ENCODE data around the gene ZFHX3. TPM values are rescaled to one million over a fixed set of nuclear protein-coding genes. Genes with fewer than 3 reads are reported as not detected.
A peak's percentile ranks its signal among the peaks of the same experiment; 100 is the strongest.

Gene ZFHX3
- total RNA-seq, 6 experiments from 2014 or later: 14.5 to 25.8 (median 15.8) TPM

DNA sequence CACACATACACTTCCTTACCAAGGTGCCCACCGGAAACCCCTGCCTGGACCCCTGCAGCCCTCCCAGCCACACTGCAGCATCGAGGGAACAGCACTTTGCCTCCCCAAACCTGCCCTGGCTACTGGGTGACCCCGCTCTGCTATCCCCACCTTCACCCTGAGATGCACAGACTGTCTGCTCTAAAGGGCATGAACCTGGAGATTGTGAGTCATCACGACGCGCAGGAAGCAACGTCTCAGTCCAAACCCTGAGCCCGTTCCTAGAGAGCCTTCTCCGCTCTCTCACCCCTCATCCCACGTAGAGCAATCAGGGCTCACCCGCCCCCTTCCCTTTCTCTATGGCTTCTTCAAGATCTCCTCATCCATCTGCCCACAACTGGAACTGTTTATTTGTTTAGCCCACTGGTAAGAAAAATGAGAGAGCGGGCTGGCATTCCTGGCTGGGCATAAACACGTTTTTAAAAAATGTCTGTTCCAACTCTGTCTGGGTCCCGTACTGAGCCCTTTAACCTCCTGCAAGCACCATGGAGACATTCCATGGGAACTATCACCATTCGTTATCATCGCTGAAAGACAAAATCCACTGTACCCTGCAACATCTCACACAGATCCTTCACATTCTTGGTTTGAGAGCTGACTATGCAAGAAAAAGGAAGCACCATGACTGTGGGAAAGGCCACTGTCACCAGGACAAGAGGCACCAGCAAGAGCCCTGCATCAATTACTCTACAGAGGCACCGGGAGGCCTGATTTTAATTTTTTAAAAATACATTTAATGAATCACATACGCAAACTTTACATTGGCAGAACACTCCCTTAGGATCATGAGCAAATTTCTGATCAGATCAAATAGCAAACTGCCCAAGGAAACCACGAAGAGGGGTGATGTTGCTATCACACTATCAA lies 28.2 kb downstream of the ZFHX3 start:
- peaks cover 72% of the 10 kb centered on the region for H3K4me1 Mint-ChIP-seq (ENCODE audit: low read depth)
- H3K4me3 Mint-ChIP-seq: peak overlapping the region; percentile 77
- H3K27me3 Mint-ChIP-seq (ENCODE audit: insufficient read depth): peaks cover 3% of the 10 kb centered on the region
- H3K36me3 Mint-ChIP-seq (ENCODE audit: low read depth): peaks cover 6% of the 10 kb centered on the region
- peak; percentile 34 for DNase-seq
- no peaks in the 10 kb centered on the region for H3K9me3 Mint-ChIP-seq
- H3K27ac Mint-ChIP-seq: peak overlapping the region; percentile 80
- no peak for TF ChIP-seq CTCF (IDR thresholded peaks at IDR 0.05)

DNA sequence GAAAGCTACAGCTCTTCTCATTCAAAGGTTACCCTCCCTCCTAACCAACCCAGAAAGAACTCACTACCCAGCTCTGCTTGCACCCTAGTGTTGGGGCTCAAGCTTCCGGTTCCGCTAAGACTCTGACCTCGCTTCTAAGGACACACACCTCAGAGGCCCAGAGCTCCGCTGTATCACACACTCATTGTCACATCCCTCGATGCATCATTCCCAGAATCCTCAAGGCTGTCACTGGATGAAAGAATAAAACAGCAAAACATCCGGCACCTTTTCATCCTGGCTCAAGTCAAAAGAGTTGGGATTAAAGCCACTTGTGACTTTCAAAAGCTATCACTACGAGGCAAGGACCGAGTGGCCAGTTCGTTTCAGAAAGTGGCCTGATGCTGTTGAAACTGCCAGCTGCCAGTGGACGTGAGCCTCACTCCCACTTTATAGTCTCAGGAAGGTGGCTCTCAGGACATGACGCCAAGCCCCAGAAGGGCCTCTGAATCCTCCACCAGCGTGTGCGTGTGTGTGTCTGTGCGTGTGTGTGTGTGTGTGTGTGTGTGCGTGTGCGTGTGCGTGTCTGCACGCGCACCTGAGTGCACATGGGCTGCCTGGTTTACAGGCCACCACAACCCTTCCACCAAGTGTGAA lies 29.0 kb downstream of the ZFHX3 start:
- H3K4me1 Mint-ChIP-seq (ENCODE audit: low read depth): peaks cover 65% of the 10 kb centered on the region
- no peaks in the 10 kb centered on the region for H3K9me3 Mint-ChIP-seq
- TF ChIP-seq CTCF (IDR thresholded peaks at IDR 0.05): no peak
- H3K27me3 Mint-ChIP-seq (ENCODE audit: insufficient read depth): peaks cover 2% of the 10 kb centered on the region; the same call in 1 of the 2 replicates
- H3K36me3 Mint-ChIP-seq (ENCODE audit: low read depth): peaks cover 6% of the 10 kb centered on the region
- no peak for DNase-seq
- H3K27ac Mint-ChIP-seq: peak overlapping the region; percentile 80
- peak overlapping the region; percentile 77 for H3K4me3 Mint-ChIP-seq

DNA sequence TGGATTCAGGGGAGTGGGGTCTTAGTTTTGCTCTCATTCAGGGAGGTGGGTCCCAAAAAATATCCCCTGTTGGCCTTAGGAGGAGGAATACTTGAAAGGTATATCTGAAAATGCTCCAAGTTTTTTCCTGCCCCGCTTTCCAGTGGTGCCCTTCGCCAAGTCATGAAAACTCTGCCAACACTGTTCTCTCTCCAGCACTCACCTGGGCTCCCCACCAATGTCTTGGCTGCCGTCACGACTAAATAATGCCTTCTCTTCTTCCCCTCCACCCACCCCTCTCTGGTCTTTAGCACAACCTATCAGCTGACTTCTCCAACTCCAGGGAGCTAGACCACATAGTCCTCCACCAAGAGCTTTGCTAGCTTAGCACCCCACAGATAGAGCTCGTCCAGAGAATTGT lies 30.6 kb downstream of the ZFHX3 start:
- H3K27ac Mint-ChIP-seq: no peak overlapping the region

DNA sequence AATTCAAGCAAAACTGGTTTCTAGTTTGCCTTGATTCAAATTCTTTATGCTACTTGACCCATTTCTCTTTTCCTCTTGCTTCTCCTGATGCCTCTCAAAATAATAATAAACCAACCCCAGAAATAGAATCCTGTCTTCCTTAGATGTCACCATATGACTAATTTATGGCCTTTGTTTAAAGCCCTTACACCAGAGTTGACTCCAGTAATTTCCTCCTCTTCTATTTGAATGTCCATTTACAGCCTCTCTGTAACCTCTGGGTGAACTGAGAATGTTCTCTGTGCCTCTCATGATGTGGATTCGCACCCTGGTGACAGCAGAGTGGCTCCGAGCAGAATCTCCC lies 31.5 kb downstream of the ZFHX3 start:
- Mint-ChIP-seq H3K4me3 (peak overlapping the region; percentile 0; the same call in 1 of the 2 replicates), H3K27me3 (ENCODE audit: insufficient read depth) (peaks cover 2% of the 10 kb centered on the region; the same call in 1 of the 2 replicates), H3K9me3 (no peaks in the 10 kb centered on the region), H3K27ac (peak overlapping the region; percentile 6; the same call in 1 of the 2 replicates), H3K4me1 (ENCODE audit: low read depth) (peaks cover 62% of the 10 kb centered on the region), H3K36me3 (ENCODE audit: low read depth) (peaks cover 9% of the 10 kb centered on the region)
- TF ChIP-seq CTCF (IDR thresholded peaks at IDR 0.05): no peak
- no peak for DNase-seq

More for the DNA sequence above, 30.6 kb downstream of the ZFHX3 start:
- no peak for DNase-seq
- peaks cover 9% of the 10 kb centered on the region for H3K36me3 Mint-ChIP-seq (ENCODE audit: low read depth)
- peaks cover 59% of the 10 kb centered on the region for H3K4me1 Mint-ChIP-seq (ENCODE audit: low read depth)
- no peak for TF ChIP-seq CTCF (IDR thresholded peaks at IDR 0.05)
- peaks cover 2% of the 10 kb centered on the region; the same call in 1 of the 2 replicates for H3K27me3 Mint-ChIP-seq (ENCODE audit: insufficient read depth)
- H3K4me3 Mint-ChIP-seq: no peak overlapping the region
- no peaks in the 10 kb centered on the region for H3K9me3 Mint-ChIP-seq

DNA sequence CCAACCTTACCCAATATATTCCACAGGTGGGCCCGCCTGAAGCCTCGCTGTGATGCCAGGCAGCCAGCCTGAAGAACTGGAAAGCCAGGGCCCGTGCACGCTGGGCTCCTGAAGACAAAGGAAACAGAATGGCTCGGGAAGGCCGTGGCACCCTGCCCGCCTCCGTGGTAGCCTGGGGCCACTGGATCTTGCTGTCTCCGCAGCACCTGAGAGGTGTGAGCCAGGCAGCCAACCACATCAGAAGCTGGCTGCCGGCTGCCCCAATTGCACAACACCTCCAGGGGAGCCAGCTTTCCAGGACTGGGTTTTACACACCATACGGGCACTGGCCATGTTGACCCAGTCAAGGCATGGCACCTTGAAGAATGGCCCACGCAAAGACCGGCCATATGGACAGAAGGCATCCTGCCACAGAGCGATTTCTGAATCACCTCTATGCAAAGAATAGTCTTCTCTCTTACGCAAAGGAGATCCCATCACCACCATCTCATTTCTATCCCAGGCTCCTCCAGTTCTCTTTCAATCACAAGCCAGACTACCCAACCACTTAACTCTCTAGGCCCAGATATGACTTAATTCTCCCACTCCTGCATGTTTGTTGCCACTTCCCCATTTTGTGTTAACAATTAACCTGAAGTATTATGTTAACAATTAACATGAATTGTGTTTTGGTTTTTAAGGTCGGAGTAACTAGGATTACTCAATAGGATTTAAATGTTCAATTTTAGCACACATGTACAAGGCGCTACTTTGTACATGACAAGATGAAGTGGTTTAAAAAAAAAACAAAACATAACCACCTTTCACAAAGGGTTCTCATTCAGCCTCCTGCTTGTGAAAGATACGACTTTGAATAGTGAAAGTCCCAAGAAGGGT lies 32.1 kb downstream of the ZFHX3 start:
- peaks cover 2% of the 10 kb centered on the region; the same call in 1 of the 2 replicates for H3K27me3 Mint-ChIP-seq (ENCODE audit: insufficient read depth)
- no peak overlapping the region for H3K4me3 Mint-ChIP-seq
- H3K9me3 Mint-ChIP-seq: no peaks in the 10 kb centered on the region
- 0 out of 2 replicates have a peak overlapping the region, but pooled peaks have one; percentile 6 for H3K27ac Mint-ChIP-seq
- H3K4me1 Mint-ChIP-seq (ENCODE audit: low read depth): peaks cover 56% of the 10 kb centered on the region
- TF ChIP-seq CTCF (IDR thresholded peaks at IDR 0.05): no peak
- H3K36me3 Mint-ChIP-seq (ENCODE audit: low read depth): peaks cover 9% of the 10 kb centered on the region
- no peak for DNase-seq

All from HFFc6 (cell line).